HG03575 (cell line): ENCODE data around the gene RFX1.
"Not testable (repeated sequence)": the region's sequence is repeated elsewhere in the genome, so short reads cannot be mapped to it uniquely, and the experiment has no call there.

Source experiments
- ATAC-seq: cut with Tn5 transposase; IDR thresholded peaks from one replicate; pipeline ENCODE4 v1.9.1; 2021; ENCODE audit not compliant: unreplicated experiment, insufficient number of reproducible peaks, low FRiP score; ENCODE audit errors: extremely low read depth

RFX1 gene

GRCh38 chr19:14030997-14031718 is 25.0 kb upstream of the RFX1 start:
- ATAC-seq: no peak

GRCh38 chr19:14028901-14029300 is 22.8 kb upstream of the RFX1 start:
- no peak for ATAC-seq

GRCh38 chr19:14027856-14028450 is 21.8 kb upstream of the RFX1 start, which contains the start of gene RLN3:
Gene RLN3, plus strand, starts transcription at chr19:14028148. Its CDS starts 57 bp downstream, at chr19:14028205.
- no peak for ATAC-seq

DNA sequence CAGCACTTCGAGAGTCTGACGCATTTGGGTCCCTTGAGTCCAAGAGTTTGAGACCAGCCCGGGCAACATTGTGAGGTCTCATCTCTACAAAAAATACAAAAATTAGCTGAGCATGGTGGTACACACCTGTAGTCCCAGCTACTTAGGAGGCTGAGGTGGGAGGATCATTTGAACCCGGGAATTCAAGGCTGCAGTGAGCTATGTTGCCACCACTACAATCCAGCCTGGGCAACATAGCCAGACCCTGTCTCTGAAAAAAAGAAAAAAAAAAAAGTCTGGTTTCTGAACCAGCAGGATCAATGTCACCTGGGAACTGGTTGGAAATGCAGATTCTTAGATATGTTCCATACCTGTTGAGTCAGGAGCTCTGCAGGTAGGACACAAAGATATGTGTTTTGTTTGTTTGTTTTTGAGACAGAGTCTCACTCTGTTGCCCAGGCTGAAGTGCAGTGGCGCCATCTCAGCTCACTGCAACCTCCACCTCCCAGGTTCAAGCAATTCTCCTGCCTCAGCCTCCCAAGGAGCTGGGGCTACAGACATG is 20.6 kb upstream of the RFX1 start:
- ATAC-seq: not testable (repeated sequence)

DNA sequence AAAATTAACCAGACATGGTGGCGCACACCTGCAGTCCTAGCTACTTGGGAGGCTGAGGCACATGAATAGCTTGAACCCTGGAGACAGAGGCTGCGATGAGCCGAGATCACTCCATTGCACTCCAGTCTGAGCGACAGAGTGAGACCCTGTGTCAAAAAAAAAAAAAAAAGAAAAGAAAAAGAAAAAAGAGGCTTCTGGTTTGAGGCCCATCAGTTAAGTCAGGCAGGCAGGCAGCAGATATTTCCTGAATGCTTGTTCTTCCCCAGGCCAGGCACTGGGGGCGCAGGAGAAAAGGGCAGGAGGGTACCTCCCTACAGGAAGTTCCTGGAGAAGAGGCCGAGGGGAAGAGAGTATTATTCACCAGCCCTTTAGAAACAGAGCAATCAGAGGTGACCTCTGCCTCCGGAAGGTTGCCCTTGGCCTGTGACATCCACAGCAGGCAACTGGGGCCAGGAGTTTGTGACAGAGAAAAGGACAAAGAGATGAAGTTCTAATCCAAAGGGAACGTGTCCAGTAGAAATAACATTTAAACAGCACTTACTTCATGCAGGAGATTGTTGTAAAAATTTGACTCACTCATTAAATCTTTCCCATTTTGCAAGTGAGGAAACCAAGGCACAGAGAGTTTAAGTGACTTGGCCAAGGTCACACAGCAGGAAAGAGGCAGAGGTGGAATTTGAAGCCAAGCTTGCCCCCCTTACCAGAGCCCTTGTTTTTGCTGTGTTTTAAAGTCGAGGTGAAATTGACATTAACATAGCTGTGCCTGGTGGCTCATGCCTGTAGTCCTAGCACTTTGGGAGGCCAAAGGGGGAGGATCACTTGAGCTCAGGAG is 17.5 kb upstream of the RFX1 start:
- no peak for ATAC-seq

- ATAC-seq: no peak
Observed at GRCh38 chr19:14022469-14022868, 16.3 kb upstream of the RFX1 start.

DNA sequence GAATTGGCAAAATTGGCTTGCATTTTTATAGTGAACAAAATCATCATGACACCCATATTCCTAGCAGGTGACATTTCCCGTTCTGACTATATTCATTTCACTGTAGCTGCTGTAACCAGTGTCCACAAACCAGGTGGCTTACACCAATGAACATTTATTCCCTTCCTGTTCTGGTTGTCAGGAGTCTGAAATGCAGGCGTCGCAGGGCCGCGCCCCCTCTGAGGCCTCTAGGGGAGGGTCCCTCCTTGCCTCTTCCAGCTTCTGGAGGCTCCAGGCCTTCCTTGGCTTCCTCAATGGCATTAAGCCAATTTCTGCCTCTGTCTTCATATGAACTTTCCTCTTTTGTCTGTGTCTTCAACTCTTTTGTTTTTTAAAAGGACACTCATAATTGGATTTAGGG is 15.4 kb upstream of the RFX1 start:
- ATAC-seq: no peak

GRCh38 chr19:14019739-14020138 is 13.6 kb upstream of the RFX1 start:
- ATAC-seq: not testable (repeated sequence)

- no peak for ATAC-seq
Observed at GRCh38 chr19:14019100-14019499, 13.0 kb upstream of the RFX1 start.

DNA sequence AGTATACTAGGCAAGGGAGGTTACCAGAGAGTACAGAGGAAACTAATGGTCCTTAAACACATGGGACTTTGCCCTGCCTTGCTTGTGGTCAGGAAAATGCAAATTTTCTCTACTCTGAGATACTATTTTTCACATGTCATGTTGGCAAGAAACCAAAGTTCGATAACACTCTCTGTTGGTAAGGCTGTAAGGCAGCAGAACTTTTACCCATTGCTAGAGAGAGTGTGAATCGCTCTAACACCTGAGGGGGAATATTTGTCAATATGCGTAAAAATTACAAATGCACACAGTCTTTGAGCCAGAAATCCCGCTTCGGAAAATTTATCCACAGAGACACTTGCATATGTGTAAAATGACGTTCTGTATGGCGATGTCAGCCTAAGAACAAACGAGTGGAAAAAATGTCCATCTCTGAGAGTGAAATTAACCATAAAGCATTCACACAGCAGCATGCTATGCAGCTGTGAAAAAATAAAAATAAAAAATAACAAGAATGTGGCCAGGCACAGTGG is 9.5 kb upstream of the RFX1 start:
- peak; percentile 41 for ATAC-seq

GRCh38 chr19:14012378-14012915 is 6.3 kb upstream of the RFX1 start:
- ATAC-seq: no peak

DNA sequence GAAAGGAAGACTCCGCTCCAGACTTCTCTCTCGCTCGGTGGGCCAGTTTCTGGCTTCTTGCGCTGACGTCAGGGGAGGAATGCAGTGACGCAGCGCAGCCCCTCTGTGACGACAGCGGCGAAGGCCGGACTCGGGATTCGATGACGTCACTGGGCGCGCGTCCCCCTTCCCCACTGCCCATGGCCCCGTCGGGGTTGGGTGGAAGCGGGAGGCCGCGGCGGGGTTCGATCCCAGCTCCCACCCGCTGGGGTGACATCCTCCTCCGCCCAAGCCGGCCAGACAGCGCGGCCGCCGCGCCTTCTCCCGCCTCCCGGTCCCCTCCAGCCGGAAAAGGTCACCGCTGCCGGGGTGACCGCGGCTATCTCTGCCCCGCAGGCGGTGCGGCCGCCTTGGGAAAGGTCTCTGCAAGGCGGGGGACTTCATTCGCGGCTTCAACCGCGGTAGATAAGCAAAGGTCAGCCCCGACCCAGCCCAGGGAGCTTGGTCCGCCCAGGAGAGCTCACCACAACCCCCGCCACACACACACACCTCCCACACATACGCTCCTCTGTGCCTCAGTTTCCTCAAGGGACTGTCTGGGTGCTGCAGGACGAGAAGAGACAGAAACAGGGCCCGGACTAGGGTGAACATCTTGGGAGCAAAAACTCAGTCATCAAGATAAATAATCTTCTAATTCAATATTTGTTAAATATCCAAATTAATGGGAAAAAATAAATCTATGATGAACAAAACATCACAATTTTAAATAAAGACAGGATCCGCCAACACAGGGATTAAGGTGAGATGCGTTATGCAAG is 844 bp upstream of the RFX1 start:
- peak; percentile 11 for ATAC-seq

DNA sequence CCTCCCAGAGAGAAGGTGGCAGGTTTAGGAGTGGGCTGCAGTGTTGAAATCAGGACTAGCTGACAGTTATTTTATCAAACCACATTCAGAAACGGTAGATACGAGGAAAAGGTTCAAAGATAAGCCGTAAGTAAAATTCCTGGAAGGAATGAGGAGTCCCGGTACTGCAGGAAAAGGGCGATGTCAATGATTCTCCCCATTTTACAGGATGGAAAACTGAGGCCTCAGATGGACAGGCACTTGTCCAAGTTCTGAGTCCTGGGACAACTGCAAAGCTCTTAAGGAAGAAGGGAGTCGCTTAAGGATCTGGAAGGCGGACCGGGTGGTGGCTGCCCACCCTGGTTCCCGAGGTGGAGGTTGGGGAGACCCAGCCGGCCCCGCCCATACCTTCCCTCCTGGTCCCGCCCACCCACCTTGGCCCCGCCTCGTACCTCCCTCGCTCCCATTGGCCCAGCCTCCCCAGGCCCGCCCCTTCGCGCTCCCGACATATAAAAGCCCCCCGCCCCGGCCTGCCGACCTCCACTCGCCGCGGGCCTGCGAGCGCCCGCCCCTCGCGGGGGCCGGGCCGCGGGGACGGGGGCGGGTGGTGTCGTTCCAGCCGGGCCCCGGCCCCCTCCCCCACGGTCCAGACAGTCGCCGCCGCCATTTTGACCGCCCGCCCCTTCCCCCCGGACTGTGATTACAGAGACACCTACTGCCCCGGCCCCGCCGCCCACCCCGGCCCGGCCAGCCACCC is 603 bp downstream of the RFX1 start:
- no peak for ATAC-seq

DNA sequence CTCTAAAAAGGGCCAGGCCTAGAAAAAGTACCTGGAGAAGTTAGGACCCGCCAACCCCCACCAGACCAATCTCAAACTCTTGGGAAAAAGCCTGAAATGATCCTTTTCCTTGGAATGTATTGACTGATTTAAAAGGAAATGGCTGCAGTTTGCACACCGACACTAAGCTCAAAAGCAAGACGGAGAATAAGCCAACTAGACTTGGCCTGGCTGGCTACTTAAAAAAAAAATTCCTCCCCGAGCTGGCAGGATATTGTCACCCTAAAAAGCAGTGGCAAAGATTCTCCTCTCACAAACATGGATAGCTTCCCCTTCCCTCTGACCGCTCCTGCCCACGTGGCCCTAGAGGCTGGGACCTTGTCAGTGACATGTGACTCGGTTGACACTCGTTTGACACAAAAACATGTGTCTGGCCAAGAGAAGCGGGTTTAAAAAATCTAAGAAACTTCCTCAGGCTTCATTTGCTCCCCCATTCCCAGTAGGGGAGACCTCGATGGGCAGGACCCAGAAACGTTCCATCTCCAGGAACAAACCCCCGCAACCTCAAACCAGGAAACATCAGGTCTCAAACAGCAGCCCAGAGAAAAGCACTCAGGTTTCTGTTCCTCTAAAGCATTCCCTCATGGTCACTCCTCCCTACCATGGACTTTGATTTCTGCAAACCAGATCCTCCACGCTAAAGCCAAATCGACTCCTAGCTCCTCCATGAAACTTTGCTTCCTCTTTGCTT is 1.3 kb downstream of the RFX1 start:
- ATAC-seq: no peak

GRCh38 chr19:14003251-14004055 is 2.7 kb downstream of the RFX1 start:
- ATAC-seq: no peak

DNA sequence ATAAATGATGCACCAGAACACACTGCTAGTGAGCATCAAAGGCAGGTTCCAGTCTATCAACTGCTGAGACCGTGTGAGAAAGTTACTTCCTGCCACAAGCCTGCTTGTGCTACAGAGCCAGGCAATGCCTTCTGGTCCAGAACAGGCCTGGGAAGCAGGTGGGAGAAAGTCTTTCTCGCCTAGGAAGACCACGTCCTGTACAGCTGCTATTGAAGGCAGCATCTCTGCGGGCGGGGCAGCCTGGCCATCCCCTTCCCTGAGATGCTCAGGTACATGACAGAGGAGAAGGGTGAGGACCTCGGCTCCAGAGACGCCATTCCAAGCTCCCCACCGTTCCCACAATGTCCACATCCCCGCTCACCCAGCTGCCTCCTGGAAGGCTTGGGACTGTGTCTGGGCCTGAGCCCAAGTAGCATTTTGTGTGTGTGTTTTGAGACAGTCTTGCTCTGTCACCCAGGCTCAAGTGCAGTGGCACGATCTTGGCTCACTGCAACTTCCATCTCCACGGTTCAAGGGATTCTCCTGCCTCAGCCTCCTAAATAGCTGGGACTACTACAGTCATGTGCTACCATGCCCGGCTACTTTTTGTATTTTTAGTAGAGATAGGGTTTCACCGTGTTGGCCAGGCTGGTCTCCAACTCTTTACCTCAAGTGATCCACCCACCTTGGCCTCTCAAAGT is 3.4 kb downstream of the RFX1 start:
- no peak for ATAC-seq
